Esophagus squamous epithelium (tissue), 4 donors: ENCODE results near the gene KCNMB2.

Experiments used
- CTCF ChIP-seq, 6 experiments: fragments of 450-650 bp in 4 of 6; fragments of 200-600 bp in 2 of 6; sonication (generic) in 2 of 6; IDR thresholded peaks; one replicate each; pipeline ENCODE4 v1.5.1; 2016 to 2019; ENCODE audit warnings: antibody characterized with exemption in 6 of 6, mild to moderate bottlenecking in 4 of 6, moderate library complexity in 4 of 6
- POLR2A ChIP-seq, 4 donors: fragments of 450-650 bp; IDR thresholded peaks; one replicate each; pipeline ENCODE4 v1.6.1; 2017; ENCODE audit warnings: antibody characterized with exemption in 4 of 4, mild to moderate bottlenecking in 4 of 4, moderate library complexity in 3 of 4

- TF ChIP-seq CTCF (IDR thresholded peaks at IDR 0.05), result no peak
- TF ChIP-seq POLR2A (IDR thresholded peaks at IDR 0.05), result no peak
Measured at GRCh38 chr3:178645503-178645902, 109.3 kb downstream of the KCNMB2 start.
